H1 (cell line): ENCODE measurements around the gene PRSS2. TPM values are rescaled to one million over a fixed set of nuclear protein-coding genes. Genes with fewer than 3 reads are reported as not detected.

Experiments
- CBX5 ChIP-seq: fragments of 300-800, 300-1000 bp; sonication (generic); IDR thresholded peaks from 2 replicates; pipeline ENCODE4 v1.7.1; 2016; ENCODE audit warnings: antibody characterized with exemption, low read length, low read depth
- CREB1 ChIP-seq: IDR thresholded peaks from 2 replicates; pipeline ENCODE4 v1.6.1; 2012; ENCODE audit warnings: inconsistent platforms
- HDAC6 ChIP-seq: IDR thresholded peaks from one replicate; pipeline ENCODE4 v1.7.1; 2012; ENCODE audit warnings: low read depth, mild to moderate bottlenecking, inconsistent platforms, low read length, moderate library complexity
- JUND ChIP-seq: IDR thresholded peaks from 2 replicates; pipeline ENCODE4 v1.6.1; 2011; ENCODE audit warnings: mild to moderate bottlenecking, improper control_type of control experiment, low read length
- RFX5 ChIP-seq: IDR thresholded peaks from 2 replicates; pipeline ENCODE4 v1.6.1; 2011; ENCODE audit warnings: low read depth, low read length, improper control_type of control experiment, borderline replicate concordance
- SIRT6 ChIP-seq: IDR thresholded peaks from one replicate; pipeline ENCODE4 v1.7.1; 2012; ENCODE audit warnings: low read length, inconsistent platforms
- SIX5 ChIP-seq: IDR thresholded peaks from 2 replicates; pipeline ENCODE4 v1.6.1; 2011; ENCODE audit warnings: mild to moderate bottlenecking, low read depth, low read length
- TAF1 ChIP-seq: IDR thresholded peaks from 2 replicates; pipeline ENCODE4 v1.6.1; 2011; ENCODE audit warnings: mild to moderate bottlenecking, low read depth, low read length
- polyA plus RNA-seq, 7 experiments: library from polyadenylated mRNA; depleted of rRNA in 3 of 7; stranded (reverse) in 5 of 7; unstranded in 2 of 7; fragments of >200 nt in 5 of 7; fragments of 200-250 nt in 2 of 7; gene quantifications; 1 replicate in 5 of 7; 2 replicates in 1 of 7; 4 replicates in 1 of 7; pipeline versions ENCODE4 v1.2.1 to v1.2.3, GENCODE V29; 2011 to 2013; ENCODE audit warnings: missing spikeins in 2 of 7, mixed read lengths in 2 of 7
- total RNA-seq: library from RNA; stranded (reverse); fragmentation: NEBNext Ultra II Directional; extraction: Animal tissue kit (Norgen Biotek cat#: 25700); gene quantifications from 2 replicates; pipeline ENCODE4 v1.2.1, GENCODE V29; 2021
- TF ChIP-seq, protein P1 (sequence below): fragments of 300-600 bp; sonication (generic); IDR thresholded peaks from 2 replicates; pipeline ENCODE4 v1.7.1; 2012; ENCODE audit warnings: low read length, moderate library complexity, mild to moderate bottlenecking, inconsistent platforms; ENCODE audit not compliant: insufficient replicate concordance
- TF ChIP-seq, protein P2 (sequence below): IDR thresholded peaks from 2 replicates; pipeline ENCODE4 v1.6.1; 2012; ENCODE audit warnings: inconsistent platforms

PRSS2 gene
- total and polyA plus RNA-seq, 2 of the 8 experiments (the other 6 are each of a cell fraction or from before 2014, with no cell fraction given), result not detected

DNA sequence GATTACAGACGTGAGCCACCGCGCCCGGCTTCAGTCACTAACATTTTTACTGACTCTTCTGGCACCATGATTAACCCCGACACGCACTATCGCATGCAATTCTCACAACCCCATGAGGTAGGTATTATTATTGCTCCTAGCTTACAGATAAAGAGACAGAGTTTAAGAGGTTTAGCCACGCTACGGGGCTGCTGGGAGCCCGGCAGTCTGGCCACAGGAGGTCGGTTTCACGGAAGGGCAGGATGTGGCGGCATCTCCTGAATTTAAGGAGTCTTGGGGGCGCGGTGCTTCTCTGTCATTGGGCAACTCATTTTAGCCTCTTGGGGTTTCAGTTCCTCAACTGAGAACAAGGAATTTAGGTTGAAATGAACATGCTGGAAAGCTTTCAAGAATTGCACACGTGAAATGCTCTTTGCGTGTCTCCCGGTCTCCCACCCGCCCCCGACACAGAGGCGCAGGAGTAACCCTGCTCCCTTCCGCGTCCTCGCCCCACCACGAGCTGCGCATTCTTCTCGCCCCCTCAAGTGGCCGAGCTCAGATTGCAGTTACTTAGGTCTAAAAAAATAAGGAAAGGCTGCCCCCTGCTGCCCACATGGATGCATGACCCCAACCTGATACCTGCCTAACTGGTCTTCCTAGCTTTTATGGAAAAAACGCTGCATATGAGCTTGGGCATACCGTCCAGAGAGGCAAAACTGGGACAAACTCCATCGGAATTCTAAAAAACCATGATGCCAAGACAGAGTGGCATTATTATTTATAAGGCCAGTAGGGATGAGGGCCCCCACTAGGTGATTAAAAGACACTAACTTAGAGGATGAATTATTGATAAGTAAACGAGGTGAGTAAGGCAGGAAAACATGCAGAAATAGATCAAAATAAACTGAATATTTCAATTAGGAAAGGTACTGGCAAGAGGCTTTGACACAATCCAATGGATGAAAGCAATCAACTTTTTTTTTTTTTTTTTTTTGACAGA lies 12.4 kb downstream of the PRSS2 start (continued):
- TF ChIP-seq, protein P1, sequence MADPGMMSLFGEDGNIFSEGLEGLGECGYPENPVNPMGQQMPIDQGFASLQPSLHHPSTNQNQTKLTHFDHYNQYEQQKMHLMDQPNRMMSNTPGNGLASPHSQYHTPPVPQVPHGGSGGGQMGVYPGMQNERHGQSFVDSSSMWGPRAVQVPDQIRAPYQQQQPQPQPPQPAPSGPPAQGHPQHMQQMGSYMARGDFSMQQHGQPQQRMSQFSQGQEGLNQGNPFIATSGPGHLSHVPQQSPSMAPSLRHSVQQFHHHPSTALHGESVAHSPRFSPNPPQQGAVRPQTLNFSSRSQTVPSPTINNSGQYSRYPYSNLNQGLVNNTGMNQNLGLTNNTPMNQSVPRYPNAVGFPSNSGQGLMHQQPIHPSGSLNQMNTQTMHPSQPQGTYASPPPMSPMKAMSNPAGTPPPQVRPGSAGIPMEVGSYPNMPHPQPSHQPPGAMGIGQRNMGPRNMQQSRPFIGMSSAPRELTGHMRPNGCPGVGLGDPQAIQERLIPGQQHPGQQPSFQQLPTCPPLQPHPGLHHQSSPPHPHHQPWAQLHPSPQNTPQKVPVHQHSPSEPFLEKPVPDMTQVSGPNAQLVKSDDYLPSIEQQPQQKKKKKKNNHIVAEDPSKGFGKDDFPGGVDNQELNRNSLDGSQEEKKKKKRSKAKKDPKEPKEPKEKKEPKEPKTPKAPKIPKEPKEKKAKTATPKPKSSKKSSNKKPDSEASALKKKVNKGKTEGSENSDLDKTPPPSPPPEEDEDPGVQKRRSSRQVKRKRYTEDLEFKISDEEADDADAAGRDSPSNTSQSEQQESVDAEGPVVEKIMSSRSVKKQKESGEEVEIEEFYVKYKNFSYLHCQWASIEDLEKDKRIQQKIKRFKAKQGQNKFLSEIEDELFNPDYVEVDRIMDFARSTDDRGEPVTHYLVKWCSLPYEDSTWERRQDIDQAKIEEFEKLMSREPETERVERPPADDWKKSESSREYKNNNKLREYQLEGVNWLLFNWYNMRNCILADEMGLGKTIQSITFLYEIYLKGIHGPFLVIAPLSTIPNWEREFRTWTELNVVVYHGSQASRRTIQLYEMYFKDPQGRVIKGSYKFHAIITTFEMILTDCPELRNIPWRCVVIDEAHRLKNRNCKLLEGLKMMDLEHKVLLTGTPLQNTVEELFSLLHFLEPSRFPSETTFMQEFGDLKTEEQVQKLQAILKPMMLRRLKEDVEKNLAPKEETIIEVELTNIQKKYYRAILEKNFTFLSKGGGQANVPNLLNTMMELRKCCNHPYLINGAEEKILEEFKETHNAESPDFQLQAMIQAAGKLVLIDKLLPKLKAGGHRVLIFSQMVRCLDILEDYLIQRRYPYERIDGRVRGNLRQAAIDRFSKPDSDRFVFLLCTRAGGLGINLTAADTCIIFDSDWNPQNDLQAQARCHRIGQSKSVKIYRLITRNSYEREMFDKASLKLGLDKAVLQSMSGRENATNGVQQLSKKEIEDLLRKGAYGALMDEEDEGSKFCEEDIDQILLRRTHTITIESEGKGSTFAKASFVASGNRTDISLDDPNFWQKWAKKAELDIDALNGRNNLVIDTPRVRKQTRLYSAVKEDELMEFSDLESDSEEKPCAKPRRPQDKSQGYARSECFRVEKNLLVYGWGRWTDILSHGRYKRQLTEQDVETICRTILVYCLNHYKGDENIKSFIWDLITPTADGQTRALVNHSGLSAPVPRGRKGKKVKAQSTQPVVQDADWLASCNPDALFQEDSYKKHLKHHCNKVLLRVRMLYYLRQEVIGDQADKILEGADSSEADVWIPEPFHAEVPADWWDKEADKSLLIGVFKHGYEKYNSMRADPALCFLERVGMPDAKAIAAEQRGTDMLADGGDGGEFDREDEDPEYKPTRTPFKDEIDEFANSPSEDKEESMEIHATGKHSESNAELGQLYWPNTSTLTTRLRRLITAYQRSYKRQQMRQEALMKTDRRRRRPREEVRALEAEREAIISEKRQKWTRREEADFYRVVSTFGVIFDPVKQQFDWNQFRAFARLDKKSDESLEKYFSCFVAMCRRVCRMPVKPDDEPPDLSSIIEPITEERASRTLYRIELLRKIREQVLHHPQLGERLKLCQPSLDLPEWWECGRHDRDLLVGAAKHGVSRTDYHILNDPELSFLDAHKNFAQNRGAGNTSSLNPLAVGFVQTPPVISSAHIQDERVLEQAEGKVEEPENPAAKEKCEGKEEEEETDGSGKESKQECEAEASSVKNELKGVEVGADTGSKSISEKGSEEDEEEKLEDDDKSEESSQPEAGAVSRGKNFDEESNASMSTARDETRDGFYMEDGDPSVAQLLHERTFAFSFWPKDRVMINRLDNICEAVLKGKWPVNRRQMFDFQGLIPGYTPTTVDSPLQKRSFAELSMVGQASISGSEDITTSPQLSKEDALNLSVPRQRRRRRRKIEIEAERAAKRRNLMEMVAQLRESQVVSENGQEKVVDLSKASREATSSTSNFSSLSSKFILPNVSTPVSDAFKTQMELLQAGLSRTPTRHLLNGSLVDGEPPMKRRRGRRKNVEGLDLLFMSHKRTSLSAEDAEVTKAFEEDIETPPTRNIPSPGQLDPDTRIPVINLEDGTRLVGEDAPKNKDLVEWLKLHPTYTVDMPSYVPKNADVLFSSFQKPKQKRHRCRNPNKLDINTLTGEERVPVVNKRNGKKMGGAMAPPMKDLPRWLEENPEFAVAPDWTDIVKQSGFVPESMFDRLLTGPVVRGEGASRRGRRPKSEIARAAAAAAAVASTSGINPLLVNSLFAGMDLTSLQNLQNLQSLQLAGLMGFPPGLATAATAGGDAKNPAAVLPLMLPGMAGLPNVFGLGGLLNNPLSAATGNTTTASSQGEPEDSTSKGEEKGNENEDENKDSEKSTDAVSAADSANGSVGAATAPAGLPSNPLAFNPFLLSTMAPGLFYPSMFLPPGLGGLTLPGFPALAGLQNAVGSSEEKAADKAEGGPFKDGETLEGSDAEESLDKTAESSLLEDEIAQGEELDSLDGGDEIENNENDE, result no peak
- no peak for TF ChIP-seq CREB1
- TF ChIP-seq HDAC6, result no peak
- no peak for TF ChIP-seq CBX5
- TF ChIP-seq, protein P2, sequence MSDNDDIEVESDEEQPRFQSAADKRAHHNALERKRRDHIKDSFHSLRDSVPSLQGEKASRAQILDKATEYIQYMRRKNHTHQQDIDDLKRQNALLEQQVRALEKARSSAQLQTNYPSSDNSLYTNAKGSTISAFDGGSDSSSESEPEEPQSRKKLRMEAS, result peak; percentile 84
- no peak for TF ChIP-seq RFX5
- TF ChIP-seq JUND, result no peak
- TF ChIP-seq SIRT6, result no peak
- no peak for TF ChIP-seq TAF1
- TF ChIP-seq SIX5, result no peak
